Head of caudate nucleus (tissue), 42 donors: ENCODE measurements around the gene RGS18.
A peak's percentile ranks its signal among the peaks of the same experiment; 100 is the strongest.
"Not testable (repeated sequence)": the region's sequence is repeated elsewhere in the genome, so short reads cannot be mapped to it uniquely, and the experiment has no call there.

ENCODE experiments used
- DNase-seq, 42 donors: peaks; one replicate each; pipeline versions ENCODE4 v3.0.0 to v3.0.0-alpha.2; 2020 to 2021; ENCODE audit warnings: mixed read lengths in 7 of 42
- intact Hi-C: fragments of 100-400 bp; cut with DNase I; formaldehyde crosslinking; loops from one replicate; pipeline ENCODE4 v1.15.0; 2022

RGS18 gene

DNA sequence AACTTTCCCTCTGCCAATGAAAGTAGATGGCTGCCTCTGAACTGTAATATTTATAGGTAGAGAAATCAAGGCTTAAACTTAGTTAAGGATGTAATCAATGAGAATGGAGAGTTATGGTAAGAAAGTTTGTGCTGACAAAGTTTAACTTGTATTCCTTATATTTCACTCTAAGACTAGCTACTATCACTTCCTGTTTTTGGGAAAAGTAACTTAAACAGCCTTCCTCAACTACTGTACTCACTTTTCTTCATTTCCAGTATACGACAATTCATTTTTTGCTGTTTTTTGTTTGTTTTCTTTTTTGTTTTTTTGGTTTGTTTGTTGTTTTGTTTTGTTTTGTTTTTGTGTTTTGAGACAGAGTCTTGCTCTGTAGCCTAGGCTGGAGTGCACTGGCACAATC, 3.7 kb downstream of the RGS18 start:
- no peak for DNase-seq
- intact Hi-C loops, result no loop called here

DNA sequence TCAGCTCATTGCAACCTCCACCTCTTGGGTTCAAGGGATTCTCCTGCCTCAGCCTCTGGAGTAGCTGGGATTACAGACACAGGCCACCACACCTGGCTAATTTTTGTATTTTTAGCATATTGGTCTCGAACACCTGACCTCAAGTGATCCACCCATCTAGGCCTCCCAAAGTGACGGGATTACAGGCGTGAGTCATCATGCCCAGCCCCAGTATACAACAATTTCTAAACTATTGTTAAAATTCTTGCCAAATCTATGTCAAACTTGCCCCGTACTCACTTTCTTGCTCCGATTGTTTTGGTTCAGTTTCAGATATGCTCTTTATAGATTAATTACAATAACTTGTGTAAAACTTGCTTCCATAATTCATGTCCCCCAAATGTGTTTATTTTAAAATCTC, 4.1 kb downstream of the RGS18 start:
- no peak for DNase-seq
- intact Hi-C loops, result no loop called here

DNA sequence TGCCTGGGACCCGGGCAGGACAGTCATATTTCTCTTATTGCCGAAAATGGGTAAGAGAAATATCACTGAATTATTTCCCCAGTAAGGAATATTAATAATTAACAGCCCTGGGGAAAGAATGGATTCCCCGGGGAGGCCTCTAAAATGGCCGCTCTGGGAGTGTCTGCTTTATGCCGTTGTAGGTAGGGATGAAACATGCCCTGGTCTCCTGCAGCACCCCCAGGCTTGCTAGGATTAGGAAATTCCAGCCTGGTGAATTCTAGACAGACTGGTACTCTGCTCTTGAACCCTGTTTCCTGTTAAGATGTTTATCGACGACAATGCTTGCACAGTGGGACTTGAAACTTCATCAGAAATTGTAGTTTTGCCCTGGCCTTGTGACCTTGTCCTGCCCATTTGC, 6.7 kb downstream of the RGS18 start:
- intact Hi-C loops, DNase-seq: not testable (repeated sequence)

DNA sequence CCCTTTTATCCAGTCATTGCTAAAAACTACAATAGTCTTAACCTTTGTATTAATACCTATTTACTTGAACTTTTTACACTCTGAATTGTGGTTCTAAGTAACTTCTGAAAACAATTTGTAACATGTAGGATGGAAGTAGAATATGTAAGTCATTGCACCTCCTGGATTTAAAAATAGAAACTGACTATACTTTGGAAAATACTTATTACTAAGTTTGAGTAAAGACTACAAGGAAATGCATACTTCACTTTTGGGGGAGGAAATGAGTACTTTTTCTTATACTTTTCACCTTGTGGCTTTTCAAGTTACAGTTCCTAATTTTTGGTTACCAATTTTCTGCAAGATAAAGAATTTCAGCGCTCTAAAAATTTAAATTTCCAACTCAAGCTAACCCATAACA, 8.7 kb downstream of the RGS18 start:
- intact Hi-C loops, result no loop called here

DNA sequence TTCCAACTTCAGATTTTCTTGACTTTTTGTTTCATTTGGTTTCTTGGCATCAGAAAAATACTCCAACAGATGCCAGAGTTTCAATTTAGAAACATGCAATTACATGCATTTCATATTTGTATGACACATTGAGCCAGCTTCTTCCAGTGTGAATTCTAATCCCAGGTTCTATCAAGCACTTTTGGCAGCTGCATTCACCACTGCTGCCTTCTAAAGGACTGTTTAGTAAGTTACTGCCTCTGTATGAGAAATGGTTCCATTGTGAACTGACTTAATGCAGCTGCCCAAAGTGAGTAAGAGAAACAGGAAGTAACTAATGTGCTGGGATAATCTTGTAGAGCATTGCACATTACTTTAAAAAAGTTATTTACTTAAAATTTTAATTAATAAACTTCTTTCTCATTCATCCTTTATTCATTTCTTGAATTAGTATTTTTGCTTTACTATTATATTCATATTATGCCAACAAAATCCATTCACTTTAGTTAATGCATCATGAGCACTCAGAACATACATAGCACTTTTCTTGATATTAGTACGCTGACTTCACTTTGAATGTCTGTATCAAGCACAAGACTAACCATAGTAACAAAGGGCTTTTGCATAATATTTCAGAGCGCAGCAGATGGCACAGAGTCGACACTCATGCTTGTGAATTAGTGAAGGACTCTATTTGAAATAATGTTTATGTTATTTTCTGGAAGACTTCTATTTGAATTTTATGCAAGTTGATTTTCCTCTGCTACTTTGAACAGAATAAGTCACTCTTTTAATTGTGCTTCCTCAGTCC, 9.8 kb downstream of the RGS18 start:
- intact Hi-C loops, result no loop called here

More for the DNA sequence above, 8.7 kb downstream of the RGS18 start:
- no peak for DNase-seq

DNA sequence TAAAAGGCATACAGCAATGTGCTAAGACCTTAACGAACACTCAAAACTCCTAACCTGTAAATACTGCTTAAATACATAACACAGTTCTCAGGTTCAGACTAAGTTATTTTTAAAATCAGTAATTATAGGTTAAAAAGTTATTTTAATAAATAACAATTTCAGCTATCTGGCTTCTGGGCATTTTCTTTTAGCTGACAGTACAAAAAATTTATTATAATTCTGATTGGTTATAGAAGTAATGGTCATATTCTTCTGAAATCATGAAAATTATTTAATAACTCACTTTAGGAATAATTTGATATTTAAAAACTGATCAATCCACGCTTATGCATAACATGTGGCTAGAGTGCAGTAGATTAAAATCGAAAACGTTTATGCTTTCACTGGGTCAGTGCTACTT, 10.7 kb downstream of the RGS18 start:
- intact Hi-C loops, result no loop called here
- no peak for DNase-seq

More for the DNA sequence above, 9.8 kb downstream of the RGS18 start:
- no peak for DNase-seq

DNA sequence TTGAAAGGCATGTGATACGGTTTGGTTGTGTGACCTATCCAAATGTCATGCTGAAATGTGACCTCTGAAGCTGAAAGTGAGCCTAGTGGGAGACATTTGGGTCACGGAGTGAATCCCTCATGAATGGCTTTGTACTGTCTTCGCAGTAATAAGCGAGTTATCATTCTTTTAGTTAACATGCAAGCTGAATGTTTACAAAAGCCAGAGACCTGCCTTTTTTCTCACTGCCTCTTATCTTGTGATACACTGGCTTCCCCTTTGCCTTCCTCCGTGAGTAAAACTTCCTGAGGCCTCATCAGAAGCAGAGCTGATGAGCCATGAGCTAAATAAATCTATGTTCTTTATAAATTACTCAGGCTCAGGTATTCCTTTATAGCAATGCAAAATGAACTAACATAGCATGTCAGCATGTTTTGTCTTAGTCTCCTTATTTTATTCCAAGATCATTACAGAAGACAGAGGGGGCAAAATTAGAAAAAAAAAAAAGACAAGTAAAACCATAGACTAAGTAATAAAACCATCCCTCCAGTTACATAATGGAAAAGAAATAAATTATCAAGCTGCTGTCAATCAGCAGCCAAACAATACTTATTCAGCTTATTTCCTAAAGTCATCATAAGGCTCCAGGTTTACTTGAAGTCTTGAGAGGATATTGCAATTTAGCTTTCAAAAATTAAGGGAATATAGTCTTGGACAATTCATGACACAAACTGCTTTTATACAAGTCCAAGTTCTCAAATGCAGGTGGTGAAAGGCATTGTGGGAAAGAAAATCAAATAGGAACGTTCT, 12.1 kb downstream of the RGS18 start:
- no peak for DNase-seq
- intact Hi-C loops, result no loop called here

DNA sequence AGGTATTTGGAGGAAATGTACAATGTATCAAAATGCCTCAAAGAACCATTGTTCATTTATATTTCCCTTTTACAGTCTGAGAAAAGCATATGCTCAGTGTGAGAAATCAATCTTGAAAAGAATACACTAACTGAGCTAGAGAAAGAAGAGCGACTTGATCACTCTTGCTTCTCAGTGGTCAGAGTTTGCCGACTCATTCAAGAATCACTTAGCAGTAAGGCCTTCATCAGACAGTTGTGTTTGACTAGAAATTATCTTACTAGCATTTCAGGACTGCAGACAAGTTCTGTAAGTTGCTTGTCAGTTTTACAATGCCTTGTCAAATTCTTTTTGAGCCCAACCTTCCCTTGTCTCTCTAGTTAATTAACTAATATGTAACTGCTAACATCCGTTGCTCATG, 12.9 kb downstream of the RGS18 start:
- no peak for DNase-seq
- intact Hi-C loops, result no loop called here

DNA sequence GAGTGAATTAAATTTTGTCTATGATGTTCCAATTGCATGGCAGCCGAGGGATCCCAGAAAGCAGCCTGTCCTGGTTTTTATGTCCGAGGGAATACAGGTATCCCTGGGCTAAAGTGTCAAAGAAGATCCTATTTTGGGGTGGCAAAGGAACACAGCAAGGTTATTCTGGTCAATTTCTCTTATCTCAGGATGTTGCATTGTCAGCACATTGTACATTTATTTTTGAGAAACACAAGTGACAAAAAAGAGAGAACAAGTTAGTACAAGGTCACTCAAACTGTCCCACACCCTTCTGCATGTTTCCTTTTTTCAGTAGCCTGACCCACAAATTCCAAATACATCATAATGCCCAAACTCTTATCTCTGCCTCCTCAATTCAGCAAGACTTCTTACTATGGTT, 17.7 kb downstream of the RGS18 start:
- intact Hi-C loops, result no loop called here
- DNase-seq, result no peak

DNA sequence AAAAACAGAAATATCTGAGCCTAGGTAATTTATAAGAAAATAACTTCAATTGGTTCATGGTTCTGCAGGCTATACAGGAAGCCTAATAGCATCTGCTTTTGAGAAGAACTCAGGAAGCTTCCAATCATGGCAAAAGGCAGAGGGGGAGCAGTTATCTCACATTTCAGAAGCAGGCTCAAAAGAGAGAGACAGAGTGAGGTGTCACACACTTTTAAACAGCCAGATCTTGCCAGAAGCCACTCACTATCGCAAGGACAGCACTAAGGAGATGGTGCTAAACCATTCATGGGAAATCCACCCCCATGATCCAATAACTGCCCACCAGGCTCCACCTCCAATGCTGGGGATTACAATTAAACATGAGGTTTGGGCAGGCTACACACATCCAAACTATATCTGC, 25.5 kb downstream of the RGS18 start:
- no peak for DNase-seq

DNA sequence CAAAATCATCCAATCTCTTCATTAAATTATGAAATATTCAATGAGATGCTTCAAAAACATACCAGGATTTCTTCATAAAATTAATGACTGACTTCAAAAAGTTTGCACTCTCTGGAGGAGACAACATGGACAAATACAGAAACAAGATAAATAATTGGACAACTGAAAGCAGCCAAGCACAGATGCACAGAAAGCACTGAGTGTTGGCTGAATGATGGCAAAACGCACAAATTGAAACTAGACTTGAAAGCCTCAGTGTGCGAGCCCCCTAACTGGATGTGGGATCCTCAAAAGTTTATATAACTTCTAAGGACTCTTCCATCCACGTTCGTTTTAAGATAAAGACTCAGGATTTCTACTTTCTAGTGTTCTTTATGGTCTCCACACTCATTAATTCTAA, 27.9 kb downstream of the RGS18 start:
- intact Hi-C loops, result no loop called here
- no peak for DNase-seq

More for the DNA sequence above, 25.5 kb downstream of the RGS18 start:
- intact Hi-C loops, result no loop called here

DNA sequence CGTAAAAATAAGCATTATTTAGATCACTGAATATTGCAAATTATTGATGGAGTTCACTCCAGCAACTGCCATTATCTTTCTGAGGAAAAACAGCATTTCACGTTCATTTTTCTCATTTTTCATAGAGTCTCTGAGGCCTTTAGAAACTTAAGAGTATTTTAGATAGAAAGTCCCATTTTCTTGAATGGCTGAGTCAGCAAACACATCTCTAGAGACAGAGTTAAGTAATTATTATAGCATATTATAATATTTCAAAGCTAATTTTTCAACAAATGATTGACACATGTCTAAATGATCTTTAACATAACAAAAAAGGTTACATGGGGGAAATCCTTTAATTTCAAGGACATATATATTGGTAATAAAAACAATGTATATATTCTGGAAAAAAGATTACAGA, 31.8 kb downstream of the RGS18 start:
- DNase-seq, result no peak
- intact Hi-C loops, result no loop called here

DNA sequence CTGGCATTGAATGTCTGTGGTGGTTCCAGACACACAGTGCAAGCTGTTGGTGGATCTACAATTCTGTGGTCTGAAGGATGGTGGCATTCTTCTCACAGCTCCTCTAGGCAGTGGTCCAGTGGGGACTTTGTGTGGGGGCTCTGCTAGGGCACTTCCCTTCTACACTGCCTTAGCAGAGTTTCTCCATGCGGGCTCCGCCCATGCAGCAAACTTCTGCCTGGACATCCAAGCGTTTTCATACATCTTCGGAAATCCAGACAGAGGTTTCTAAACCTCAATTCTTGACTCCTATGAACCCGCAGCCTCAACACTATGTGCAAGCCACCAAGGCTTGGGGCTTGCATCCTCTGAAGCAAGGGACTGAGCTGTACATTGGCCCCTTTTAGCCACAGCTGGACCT, 43.0 kb downstream of the RGS18 start:
- DNase-seq, result no peak
- intact Hi-C loops, result no loop called here

DNA sequence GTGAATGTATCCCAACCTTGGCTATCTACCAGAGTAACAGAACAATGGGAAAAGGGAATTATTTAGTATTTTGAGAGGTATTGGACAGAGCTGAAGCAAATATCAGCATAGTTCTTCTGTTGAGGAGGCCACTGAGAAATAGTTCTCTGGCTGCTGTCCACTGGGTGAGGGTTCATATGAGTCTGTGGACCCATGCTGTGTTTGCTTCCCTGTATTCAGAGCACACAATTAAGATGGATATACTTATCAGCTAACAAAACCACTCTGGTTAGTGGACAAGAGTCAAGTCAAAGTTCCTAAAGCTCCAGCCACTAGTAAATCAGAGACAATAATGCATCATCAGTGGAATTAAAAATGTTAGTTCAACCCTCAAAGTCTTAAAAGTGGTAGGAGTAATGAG, 66.1 kb downstream of the RGS18 start:
- no peak for DNase-seq
- intact Hi-C loops, result no loop called here

DNA sequence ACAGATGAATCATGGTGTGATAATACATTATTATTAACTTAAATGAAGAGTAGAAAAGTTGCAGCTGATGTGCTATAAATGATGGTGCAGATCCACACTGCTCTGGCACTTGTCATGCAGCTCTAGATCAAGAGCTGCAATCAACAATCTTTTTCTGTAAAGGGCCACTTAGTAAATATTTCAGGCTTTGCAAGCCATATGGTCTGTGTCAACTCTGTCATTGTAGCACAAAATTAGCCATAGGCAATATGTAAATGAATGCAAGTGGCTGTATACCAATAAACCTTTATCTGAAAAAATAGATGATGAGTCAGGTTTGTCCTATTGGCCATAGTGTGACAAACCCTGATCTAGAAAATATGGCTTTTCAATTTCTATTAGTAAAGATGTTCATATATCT, 66.6 kb downstream of the RGS18 start:
- DNase-seq, result no peak
- intact Hi-C loops, result no loop called here

DNA sequence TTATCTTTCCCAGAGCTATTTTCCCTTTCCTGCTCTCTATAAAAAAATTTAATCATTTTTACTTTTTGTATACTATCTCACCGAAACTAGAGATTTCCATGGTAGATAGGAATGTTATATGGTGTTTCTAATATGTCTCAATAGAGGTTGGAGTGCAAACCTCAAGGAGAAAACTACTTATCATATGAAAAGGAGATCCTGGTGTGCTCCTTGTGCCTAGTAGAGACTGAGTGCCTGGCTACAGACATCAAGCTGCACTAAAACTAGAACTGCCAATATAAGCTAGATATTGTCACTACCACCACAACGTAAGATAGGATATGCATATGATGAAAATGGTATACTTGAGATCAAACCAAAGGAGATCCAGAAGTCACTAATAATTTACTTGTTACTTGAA, 67.0 kb downstream of the RGS18 start:
- no peak for DNase-seq
- intact Hi-C loops, result no loop called here

DNA sequence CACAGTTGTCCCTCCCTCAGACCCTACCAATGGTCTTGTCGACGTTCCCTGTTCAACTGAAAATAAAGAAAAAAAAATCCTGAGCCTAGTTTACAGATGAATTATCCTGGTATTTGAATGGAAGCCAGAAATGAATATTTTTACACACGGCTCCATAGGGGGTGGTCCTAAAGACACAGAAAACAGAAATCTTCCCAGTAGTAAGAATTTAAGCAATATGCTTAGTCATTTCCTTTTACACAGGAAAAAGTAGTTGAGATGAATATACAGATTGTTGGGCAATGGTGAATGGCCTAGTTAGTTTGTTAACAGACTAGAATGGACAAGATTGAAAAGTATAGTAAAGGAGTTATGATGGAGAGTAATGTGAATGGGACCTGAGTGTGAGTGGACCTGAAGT, 67.4 kb downstream of the RGS18 start:
- no peak for DNase-seq
- intact Hi-C loops, result no loop called here

DNA sequence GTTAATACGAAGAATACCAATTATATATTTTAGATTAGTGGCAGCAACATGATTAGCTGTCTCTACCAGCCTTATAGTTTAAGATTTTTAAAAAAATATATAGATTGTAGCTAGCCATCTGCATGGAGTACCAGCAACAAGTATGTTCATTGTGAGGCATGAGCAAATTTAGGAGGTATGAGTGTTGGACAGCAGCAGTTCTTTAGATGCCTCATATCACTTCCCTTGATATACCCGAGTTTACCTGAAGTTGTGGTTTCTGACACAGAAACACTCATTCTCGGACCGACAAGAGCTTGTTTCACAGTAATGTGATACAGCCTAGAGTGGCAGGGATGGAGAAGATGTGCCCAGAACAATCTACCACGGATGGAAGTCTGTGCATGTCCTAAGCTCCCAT, 69.1 kb downstream of the RGS18 start:
- DNase-seq, result no peak
- intact Hi-C loops, result no loop called here

DNA sequence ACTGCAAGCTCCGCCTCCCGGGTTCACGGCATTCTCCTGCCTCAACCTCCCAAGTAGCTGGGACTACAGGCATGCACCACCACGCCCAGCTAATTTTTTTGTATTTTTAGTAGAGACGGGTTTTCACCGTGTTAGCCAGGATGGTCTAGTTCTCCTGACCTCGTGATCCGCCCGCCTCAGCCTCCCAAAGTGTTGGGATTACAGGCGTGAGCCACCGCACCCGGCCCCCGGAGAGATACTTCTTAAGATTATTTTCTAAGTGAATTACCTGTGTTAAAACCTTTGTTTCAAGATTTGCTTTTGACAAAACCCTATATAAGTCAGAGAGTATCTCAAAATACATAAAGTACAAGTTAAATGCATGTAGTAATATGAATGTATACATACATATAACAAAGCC, 69.7 kb downstream of the RGS18 start:
- DNase-seq, intact Hi-C loops: not testable (repeated sequence)

DNA sequence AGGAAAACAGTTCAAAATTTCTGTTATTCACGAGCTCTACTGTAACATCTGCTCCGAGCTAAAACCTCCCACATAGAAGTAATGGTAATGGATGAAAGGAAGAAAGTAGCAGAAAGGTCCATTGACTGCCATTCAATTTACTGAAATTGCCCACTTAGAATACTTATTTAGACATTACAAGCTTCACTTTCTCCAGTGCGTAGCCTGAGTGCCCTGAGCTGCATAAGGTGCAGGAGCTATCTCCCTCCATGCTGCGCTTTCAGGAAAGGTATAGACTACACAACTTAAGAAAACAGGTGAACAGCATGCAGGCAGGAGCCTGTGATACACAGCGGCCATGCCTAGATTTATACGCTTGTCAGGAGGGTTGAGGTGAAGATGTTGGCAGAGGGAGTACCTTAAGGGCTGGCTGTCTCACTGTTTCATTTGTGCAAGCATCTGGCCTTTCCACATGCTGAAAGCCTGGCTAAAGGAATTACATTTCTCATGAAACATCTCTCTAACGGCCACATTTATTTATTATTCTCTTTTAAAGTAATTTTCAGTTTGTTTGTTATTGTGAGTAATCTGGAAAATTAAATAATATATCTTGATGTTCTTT, 74.7 kb downstream of the RGS18 start:
- DNase-seq, result peak in 2 of 42 donors; percentile 7 to 11
- intact Hi-C loops, result no loop called here
